Astrocyte (in vitro differentiated cells and primary cell): ENCODE data around the gene PIGU.

Experiments
- CTCF ChIP-seq: IDR thresholded peaks from 2 replicates; pipeline ENCODE4 v1.5.1; 2011; ENCODE audit warnings: low read depth, mild to moderate bottlenecking, inconsistent platforms, low read length, moderate library complexity; ENCODE audit not compliant: insufficient read depth
- EZH2 ChIP-seq: IDR thresholded peaks from 2 replicates; pipeline ENCODE4 v1.6.1; 2012; ENCODE audit warnings: mild to moderate bottlenecking, low read length, inconsistent platforms; ENCODE audit not compliant: insufficient read depth

- TF ChIP-seq CTCF (no peak), EZH2 (no peak)
These were observed 49.9 kb downstream of the PIGU start for GRCh38 chr20:34626992-34627391.
